Stomach (tissue), 4 donors: ENCODE measurements around the gene KARS1.

Source experiments
- POLR2A ChIP-seq, 4 donors: fragments of 450-650 bp; IDR thresholded peaks; one replicate each; pipeline ENCODE4 v1.6.1; 2016; ENCODE audit warnings: antibody characterized with exemption in 4 of 4, control low read depth in 2 of 4, mild to moderate bottlenecking in 1 of 4, moderate library complexity in 1 of 4
- POLR2AphosphoS5 ChIP-seq, 3 donors: sonication (generic); formaldehyde crosslinking; IDR thresholded peaks; one replicate each; pipeline ENCODE4 v1.6.1; 2016; ENCODE audit warnings: antibody characterized with exemption in 3 of 3
- TF ChIP-seq, protein P1 (sequence below), 7 experiments: fragments of 450-650 bp in 4 of 7; fragments of 200-600 bp in 3 of 7; sonication (generic) in 3 of 7; IDR thresholded peaks; one replicate each; pipeline ENCODE4 v1.5.1; 2016 to 2019; ENCODE audit warnings: antibody characterized with exemption in 7 of 7, control low read depth in 2 of 7, mild to moderate bottlenecking in 1 of 7

GRCh38 chr16:75606507-75606906 is 41.0 kb downstream of the KARS1 start:
- TF ChIP-seq POLR2A (IDR thresholded peaks at IDR 0.05) (no peak), POLR2AphosphoS5 (IDR thresholded peaks at IDR 0.05) (no peak)
- TF ChIP-seq, protein P1, sequence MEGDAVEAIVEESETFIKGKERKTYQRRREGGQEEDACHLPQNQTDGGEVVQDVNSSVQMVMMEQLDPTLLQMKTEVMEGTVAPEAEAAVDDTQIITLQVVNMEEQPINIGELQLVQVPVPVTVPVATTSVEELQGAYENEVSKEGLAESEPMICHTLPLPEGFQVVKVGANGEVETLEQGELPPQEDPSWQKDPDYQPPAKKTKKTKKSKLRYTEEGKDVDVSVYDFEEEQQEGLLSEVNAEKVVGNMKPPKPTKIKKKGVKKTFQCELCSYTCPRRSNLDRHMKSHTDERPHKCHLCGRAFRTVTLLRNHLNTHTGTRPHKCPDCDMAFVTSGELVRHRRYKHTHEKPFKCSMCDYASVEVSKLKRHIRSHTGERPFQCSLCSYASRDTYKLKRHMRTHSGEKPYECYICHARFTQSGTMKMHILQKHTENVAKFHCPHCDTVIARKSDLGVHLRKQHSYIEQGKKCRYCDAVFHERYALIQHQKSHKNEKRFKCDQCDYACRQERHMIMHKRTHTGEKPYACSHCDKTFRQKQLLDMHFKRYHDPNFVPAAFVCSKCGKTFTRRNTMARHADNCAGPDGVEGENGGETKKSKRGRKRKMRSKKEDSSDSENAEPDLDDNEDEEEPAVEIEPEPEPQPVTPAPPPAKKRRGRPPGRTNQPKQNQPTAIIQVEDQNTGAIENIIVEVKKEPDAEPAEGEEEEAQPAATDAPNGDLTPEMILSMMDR (IDR thresholded peaks at IDR 0.05), result no peak
